Trophoblast cell (in vitro differentiated cells and primary cell): ENCODE results near the gene IL1F10.

Experiments used
- DNase-seq, 2 donors: peaks; one replicate each; pipeline ENCODE4 v3.0.0-alpha.2; 2016
- H2AFZ ChIP-seq: 2 replicates; pipeline ENCODE4 v1.6.1; 2013; ENCODE audit warnings: low read length, moderate library complexity, mild to moderate bottlenecking; ENCODE audit not compliant: insufficient read depth, poor library complexity
- H2AK5ac ChIP-seq: 2 replicates; pipeline ENCODE4 v1.6.1; 2013; ENCODE audit warnings: mild to moderate bottlenecking, low read length
- H2BK120ac ChIP-seq: 2 replicates; pipeline ENCODE4 v1.6.1; 2013; ENCODE audit warnings: low read length, mild to moderate bottlenecking, moderate library complexity; ENCODE audit not compliant: insufficient read depth, poor library complexity
- H2BK12ac ChIP-seq: 2 replicates; pipeline ENCODE4 v1.6.1; 2013; ENCODE audit warnings: mild to moderate bottlenecking, low read length, moderate library complexity
- H2BK5ac ChIP-seq: 2 replicates; pipeline ENCODE4 v1.6.1; 2013; ENCODE audit warnings: low read length, low read depth, moderate library complexity, mild to moderate bottlenecking; ENCODE audit not compliant: poor library complexity
- H3K14ac ChIP-seq: 2 replicates; pipeline ENCODE4 v1.6.1; 2013; ENCODE audit warnings: mild to moderate bottlenecking, low read length
- H3K18ac ChIP-seq: 2 replicates; pipeline ENCODE4 v1.6.1; 2013; ENCODE audit warnings: mild to moderate bottlenecking, low read length
- H3K23ac ChIP-seq: 2 replicates; pipeline ENCODE4 v1.6.1; 2013; ENCODE audit warnings: low read length
- H3K27ac ChIP-seq: 2 replicates; pipeline ENCODE4 v1.5.1; 2013; ENCODE audit warnings: low read depth, mild to moderate bottlenecking, inconsistent platforms, low read length, moderate library complexity
- H3K27me3 ChIP-seq: 2 replicates; pipeline ENCODE4 v1.6.1; 2013; ENCODE audit warnings: inconsistent platforms, mild to moderate bottlenecking, low read length, moderate library complexity; ENCODE audit not compliant: insufficient read depth
- H3K36me3 ChIP-seq, 2 experiments: 1 replicate in 1 of 2; 2 replicates in 1 of 2; pipeline ENCODE4 v1.6.1; 2013; ENCODE audit warnings: low read length in 2 of 2, mild to moderate bottlenecking in 2 of 2, moderate library complexity in 1 of 2; ENCODE audit not compliant: insufficient read depth in 2 of 2, control insufficient read depth in 1 of 2
- H3K4ac ChIP-seq: 2 replicates; pipeline ENCODE4 v1.6.1; 2013; ENCODE audit warnings: low read depth, mild to moderate bottlenecking, low read length, moderate library complexity
- H3K4me1 ChIP-seq, 2 experiments: 1 replicate in 1 of 2; 2 replicates in 1 of 2; pipeline ENCODE4 v1.6.1; 2013; ENCODE audit warnings: low read length in 2 of 2, mild to moderate bottlenecking in 2 of 2, moderate library complexity in 1 of 2; ENCODE audit not compliant: insufficient read depth in 2 of 2, control insufficient read depth in 1 of 2
- H3K4me2 ChIP-seq: 2 replicates; pipeline ENCODE4 v1.6.1; 2013; ENCODE audit warnings: inconsistent platforms, mild to moderate bottlenecking, low read length, moderate library complexity
- H3K4me3 ChIP-seq: 2 replicates; pipeline ENCODE4 v1.5.1; 2013; ENCODE audit warnings: mild to moderate bottlenecking, low read depth, low read length, inconsistent platforms
- H3K79me1 ChIP-seq: one replicate; pipeline ENCODE4 v1.6.1; 2013; ENCODE audit warnings: low read length
- H3K79me2 ChIP-seq: 2 replicates; pipeline ENCODE4 v1.6.1; 2013; ENCODE audit warnings: low read length, mild to moderate bottlenecking; ENCODE audit not compliant: control insufficient read depth, insufficient read depth, poor library complexity
- H3K9ac ChIP-seq: 2 replicates; pipeline ENCODE4 v1.6.1; 2013; ENCODE audit warnings: mild to moderate bottlenecking, low read length
- H3K9me3 ChIP-seq: 2 replicates; pipeline ENCODE4 v1.6.1; 2013; ENCODE audit warnings: low read depth, mild to moderate bottlenecking, control low read depth, inconsistent platforms, low read length; ENCODE audit not compliant: insufficient read depth
- H4K12ac ChIP-seq: 2 replicates; pipeline ENCODE4 v1.6.1; 2013; ENCODE audit warnings: low read depth, mild to moderate bottlenecking, low read length, moderate library complexity
- H4K8ac ChIP-seq: 2 replicates; pipeline ENCODE4 v1.6.1; 2013; ENCODE audit warnings: low read depth, mild to moderate bottlenecking, low read length, moderate library complexity
- H4K91ac ChIP-seq: one replicate; pipeline ENCODE4 v1.6.1; 2013; ENCODE audit warnings: low read depth, mild to moderate bottlenecking, low read length, moderate library complexity
- WGBS: extraction: QIAGEN DNeasy Blood & Tissue Kit; methylation state at CpG from one replicate; pipeline ENCODE4 v1.1.7; 2013; ENCODE audit warnings: missing lambda C conversion rate; ENCODE audit not compliant: insufficient read length, insufficient coverage; ENCODE audit errors: extremely low coverage; 5-methylcytosine and 5-hydroxymethylcytosine counted together

IL1F10 gene

GRCh38 chr2:113111823-113112287 lies 44.1 kb downstream of the IL1F10 start:
- Histone ChIP-seq H4K91ac (no peak overlapping the region), H3K9me3 (no peaks in the 10 kb centered on the region), H3K27me3 (no peaks in the 10 kb centered on the region), H3K18ac (no peak overlapping the region), H3K23ac (no peak overlapping the region), H4K12ac (no peak overlapping the region), H3K4me2 (no peak overlapping the region), H3K79me1 (no peaks in the 10 kb centered on the region), H3K27ac (no peak overlapping the region), H3K4me1 (no peaks in the 10 kb centered on the region), H3K9ac (no peak overlapping the region), H3K36me3 (no peaks in the 10 kb centered on the region), H4K8ac (no peak overlapping the region), H2AK5ac (no peak overlapping the region), H2BK12ac (no peak overlapping the region), H3K14ac (no peak overlapping the region), H3K4me3 (no peak overlapping the region), H2BK120ac (no peak overlapping the region), H2AFZ (no peak overlapping the region), H3K4ac (no peak overlapping the region), H3K79me2 (no peaks in the 10 kb centered on the region), H2BK5ac (no peak overlapping the region)
- peak; percentile 14 to 34 for DNase-seq
- WGBS = no CpG with 5 or more reads among the region's 6 CpGs

- Histone ChIP-seq H2AK5ac (no peak overlapping the region), H3K36me3 (no peaks in the 10 kb centered on the region), H2BK5ac (no peak overlapping the region)
These were observed 44.7 kb downstream of the IL1F10 start for GRCh38 chr2:113112441-113112840.

GRCh38 chr2:113112871-113113270 lies 45.1 kb downstream of the IL1F10 start:
- no peak overlapping the region for H3K4ac ChIP-seq
- H3K36me3 ChIP-seq = no peaks in the 10 kb centered on the region
- H3K23ac ChIP-seq = no peak overlapping the region
- no peak overlapping the region for H2BK12ac ChIP-seq
- no CpG with 5 or more reads among the region's 6 CpGs for WGBS
- H3K27me3 ChIP-seq = no peaks in the 10 kb centered on the region
- no peak overlapping the region for H4K8ac ChIP-seq
- no peaks in the 10 kb centered on the region for H3K79me1 ChIP-seq
- H3K27ac ChIP-seq = no peak overlapping the region
- H3K4me3 ChIP-seq = no peak overlapping the region
- no peak overlapping the region for H3K9ac ChIP-seq
- H2AK5ac ChIP-seq = no peak overlapping the region
- H2BK120ac ChIP-seq = no peak overlapping the region
- H3K18ac ChIP-seq = no peak overlapping the region
- no peak overlapping the region for H3K14ac ChIP-seq
- no peaks in the 10 kb centered on the region for H3K79me2 ChIP-seq
- peaks cover 2% of the 10 kb centered on the region for H3K9me3 ChIP-seq
- H3K4me2 ChIP-seq = no peak overlapping the region
- H3K4me1 ChIP-seq = peaks cover 5 to 7% of the 10 kb centered on the region in 2 experiments
- no peak overlapping the region for H4K12ac ChIP-seq
- DNase-seq = no peak
- no peak overlapping the region for H2AFZ ChIP-seq
- H4K91ac ChIP-seq = no peak overlapping the region
- H2BK5ac ChIP-seq = no peak overlapping the region

More at GRCh38 chr2:113112441-113112840, 44.7 kb downstream of the IL1F10 start:
- no peak overlapping the region for H3K18ac ChIP-seq
- H2AFZ ChIP-seq = no peak overlapping the region
- no peak overlapping the region for H3K14ac ChIP-seq
- no peak overlapping the region for H4K91ac ChIP-seq
- H3K23ac ChIP-seq = no peak overlapping the region
- H3K9me3 ChIP-seq = peaks cover 2% of the 10 kb centered on the region
- no peak overlapping the region for H3K4me2 ChIP-seq
- no peak for DNase-seq
- H4K8ac ChIP-seq = no peak overlapping the region
- no peak overlapping the region for H3K9ac ChIP-seq
- H3K4me1 ChIP-seq = peaks cover under 1 to 3% of the 10 kb centered on the region in 2 experiments
- no peak overlapping the region for H2BK120ac ChIP-seq
- no peak overlapping the region for H4K12ac ChIP-seq
- no peak overlapping the region for H3K27ac ChIP-seq
- no peaks in the 10 kb centered on the region for H3K79me1 ChIP-seq
- H2BK12ac ChIP-seq = no peak overlapping the region
- no peak overlapping the region for H3K4me3 ChIP-seq
- no peak overlapping the region for H3K4ac ChIP-seq
- WGBS = no CpG with 5 or more reads among the region's 8 CpGs
- no peaks in the 10 kb centered on the region for H3K27me3 ChIP-seq
- H3K79me2 ChIP-seq = no peaks in the 10 kb centered on the region

- H2BK12ac ChIP-seq = no peak overlapping the region
- WGBS = no CpG with 5 or more reads among the region's 3 CpGs
- H2BK5ac ChIP-seq = no peak overlapping the region
- H3K36me3 ChIP-seq = no peaks in the 10 kb centered on the region
- no peak overlapping the region for H3K4ac ChIP-seq
- DNase-seq = no peak
- H2AK5ac ChIP-seq = no peak overlapping the region
- no peak overlapping the region for H2BK120ac ChIP-seq
- no peak overlapping the region for H2AFZ ChIP-seq
- H3K4me1 ChIP-seq = peaks cover 5 to 7% of the 10 kb centered on the region in 2 experiments
- no peak overlapping the region for H4K12ac ChIP-seq
- no peak overlapping the region for H4K91ac ChIP-seq
- H3K4me3 ChIP-seq = no peak overlapping the region
- H3K27ac ChIP-seq = no peak overlapping the region
- no peak overlapping the region for H4K8ac ChIP-seq
- no peaks in the 10 kb centered on the region for H3K79me2 ChIP-seq
- H3K79me1 ChIP-seq = no peaks in the 10 kb centered on the region
- H3K9me3 ChIP-seq = peaks cover 2% of the 10 kb centered on the region
- no peak overlapping the region for H3K4me2 ChIP-seq
- no peak overlapping the region for H3K14ac ChIP-seq
- H3K18ac ChIP-seq = no peak overlapping the region
- H3K9ac ChIP-seq = no peak overlapping the region
- no peak overlapping the region for H3K23ac ChIP-seq
- no peaks in the 10 kb centered on the region for H3K27me3 ChIP-seq
These were observed 46.0 kb downstream of the IL1F10 start for GRCh38 chr2:113113807-113114206.
